Glomerular visceral epithelial cell (primary cell): ENCODE data around the gene FGF23.
"Not testable (repeated sequence)": the region's sequence is repeated elsewhere in the genome, so short reads cannot be mapped to it uniquely, and the experiment has no call there.

Experiments
- DNase-seq: peaks from one replicate; pipeline ENCODE4 v3.0.0-alpha.2; 2016; ENCODE audit errors: extremely low spot score

The FGF23 gene

DNA sequence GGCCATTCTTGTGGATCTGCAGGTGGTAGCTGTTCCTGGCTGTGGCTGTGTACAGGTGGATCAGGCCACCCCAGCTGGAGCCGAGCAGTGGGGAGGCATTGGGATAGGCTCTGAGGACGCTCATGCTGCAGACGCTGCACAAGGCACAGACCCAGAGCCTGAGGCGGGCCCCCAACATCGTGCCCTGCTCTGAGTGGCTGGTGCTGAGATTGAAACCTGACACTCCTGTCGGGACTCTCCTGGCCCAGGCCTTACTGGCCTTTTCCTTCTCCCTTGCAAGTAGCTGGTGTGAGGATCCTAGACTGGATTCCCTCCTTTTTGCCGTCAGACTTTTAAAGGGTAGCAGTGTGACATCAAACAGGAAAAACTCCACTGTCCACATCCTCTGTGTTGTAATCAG lies at the start of gene FGF23:
Gene FGF23 (minus strand): TSS at position 308 of the 400 bp plus-strand sequence. CDS start 130 bp downstream, at position 178.
- DNase-seq, result peak; percentile 18

DNA sequence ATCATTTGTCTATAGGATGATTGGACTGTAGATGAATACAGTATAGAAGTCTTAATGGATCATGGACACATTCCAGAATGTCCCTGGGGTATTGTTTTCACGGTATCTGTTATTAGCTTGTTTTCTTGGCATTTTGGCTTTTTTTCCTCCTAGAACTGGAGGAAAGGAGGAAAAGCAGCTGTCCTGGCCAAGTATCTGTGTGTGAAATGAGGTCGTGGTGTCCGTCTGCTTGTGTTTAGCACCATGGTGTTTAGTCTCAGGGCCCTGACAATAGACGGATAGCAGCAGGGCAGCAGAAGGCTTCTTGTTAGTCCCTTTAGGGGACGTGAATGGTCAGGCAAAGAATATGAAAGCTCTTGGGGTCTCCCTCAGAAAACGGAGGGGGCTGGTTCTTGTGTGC lies 44.9 kb upstream of the FGF23 start:
- DNase-seq, result no peak

DNA sequence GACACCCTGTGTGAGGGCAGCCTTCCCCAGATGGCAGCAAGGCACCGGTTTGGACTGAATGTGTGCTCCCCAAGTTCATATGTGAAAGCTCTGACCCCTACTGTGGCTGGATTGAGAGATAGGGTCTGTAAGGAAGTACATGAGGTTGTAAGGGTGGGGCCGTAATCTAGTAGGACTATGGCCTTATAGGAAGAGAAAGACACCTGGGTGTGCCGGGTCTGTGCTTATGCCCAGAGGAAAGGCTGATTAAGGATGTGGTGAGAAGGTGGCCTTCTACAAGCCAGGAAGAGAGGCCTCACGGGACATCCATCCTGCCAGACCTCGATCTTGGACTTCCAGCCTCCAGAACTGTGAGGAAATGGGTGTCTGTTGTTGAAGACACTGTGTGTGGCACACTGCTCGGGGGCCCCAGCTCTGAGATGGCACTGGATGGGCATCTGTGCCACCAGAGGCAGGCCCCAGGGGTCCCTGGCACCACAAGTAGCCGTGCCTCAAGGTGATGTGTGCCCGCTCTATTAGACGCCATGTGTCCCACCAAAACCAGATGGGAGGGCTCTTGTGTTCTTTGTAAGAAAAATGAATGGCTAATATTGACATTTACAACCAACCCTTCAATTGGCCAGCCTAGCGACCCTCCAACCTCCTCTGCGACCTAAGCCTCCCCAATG lies 44.1 kb upstream of the FGF23 start:
- DNase-seq, result no peak

DNA sequence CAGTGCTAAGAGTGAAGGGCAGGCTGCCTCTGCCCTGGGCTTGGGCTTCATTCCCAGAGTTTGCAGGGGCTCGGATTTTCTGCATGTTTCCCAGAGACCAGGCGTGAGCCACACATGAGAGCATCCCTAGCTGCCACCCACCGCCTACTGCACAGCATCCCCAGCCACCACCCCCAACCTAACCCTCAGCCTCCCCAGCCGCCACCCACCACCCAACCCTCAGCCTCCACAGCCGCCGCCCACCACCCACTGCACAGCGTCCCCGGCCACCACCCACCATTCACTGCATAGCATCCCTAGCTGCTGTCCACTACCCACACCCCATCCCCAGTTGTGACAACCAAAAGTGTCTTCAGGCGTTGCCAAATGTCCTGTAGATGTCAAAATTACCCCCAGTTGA lies 43.5 kb upstream of the FGF23 start:
- no peak for DNase-seq

DNA sequence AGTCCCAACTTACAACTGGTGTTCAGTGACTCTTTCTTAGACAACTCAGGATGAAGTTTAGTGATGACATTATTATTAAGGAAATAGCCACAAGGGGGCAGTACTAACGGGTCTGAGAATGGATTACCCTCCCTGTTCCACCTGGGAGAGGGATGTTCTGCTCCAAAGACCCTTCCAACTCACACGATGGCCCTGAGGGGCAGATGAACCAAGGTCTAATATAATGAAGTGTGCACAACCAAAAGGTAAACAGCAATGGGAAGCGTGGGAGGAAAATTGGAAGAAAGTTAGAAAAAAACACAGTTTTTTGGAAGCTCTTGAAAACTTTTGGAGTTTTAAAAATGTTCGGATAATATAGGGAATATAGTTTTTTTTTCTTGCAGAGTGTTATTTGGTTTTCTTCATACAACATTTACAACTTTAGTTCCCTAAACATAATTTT lies 42.1 kb upstream of the FGF23 start:
- peak; percentile 38 for DNase-seq

DNA sequence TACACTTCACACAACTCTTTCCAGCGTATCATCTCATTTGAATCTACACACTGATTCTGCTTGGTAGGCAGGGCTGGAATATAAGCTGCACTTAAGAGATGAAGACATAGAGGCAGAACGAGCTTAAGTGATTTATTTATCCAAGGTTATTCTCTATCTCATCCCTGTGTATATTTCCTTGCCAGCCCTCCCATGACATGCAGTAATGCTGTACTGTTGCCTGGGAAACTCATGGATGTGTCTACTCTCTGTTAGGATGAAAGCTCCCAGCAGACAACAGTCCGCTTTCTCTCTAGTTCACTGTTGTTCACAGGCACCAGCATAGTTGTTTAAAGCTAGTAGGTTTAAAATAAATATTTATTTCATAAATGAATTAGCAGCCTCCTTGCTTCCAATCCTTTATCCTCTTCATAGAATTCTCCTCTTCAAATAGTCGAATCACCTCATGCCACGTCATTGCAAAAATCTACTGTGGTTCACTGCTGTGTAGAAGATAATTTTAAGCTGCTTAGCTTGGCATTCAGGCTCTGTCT lies 40.7 kb upstream of the FGF23 start:
- DNase-seq, result no peak

DNA sequence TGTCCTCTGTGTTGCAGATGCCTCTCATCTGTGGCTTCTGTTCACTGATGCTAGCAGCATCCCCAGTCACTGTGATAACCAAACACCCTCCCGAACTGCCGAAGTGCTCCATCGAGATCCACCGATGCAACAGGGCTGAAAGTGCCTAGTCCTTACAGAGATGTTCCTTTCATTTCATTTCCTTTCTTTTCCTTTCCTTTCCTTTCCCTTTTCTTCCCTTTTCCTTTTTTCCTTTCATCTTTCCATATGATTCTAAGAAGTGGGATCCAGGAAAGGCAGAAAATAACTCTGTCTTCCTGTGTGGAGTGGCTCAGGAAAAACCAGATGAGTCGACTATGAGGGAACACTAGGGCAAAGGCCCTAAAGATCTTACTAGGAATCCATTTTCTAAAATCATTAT lies 39.4 kb upstream of the FGF23 start:
- no peak for DNase-seq

DNA sequence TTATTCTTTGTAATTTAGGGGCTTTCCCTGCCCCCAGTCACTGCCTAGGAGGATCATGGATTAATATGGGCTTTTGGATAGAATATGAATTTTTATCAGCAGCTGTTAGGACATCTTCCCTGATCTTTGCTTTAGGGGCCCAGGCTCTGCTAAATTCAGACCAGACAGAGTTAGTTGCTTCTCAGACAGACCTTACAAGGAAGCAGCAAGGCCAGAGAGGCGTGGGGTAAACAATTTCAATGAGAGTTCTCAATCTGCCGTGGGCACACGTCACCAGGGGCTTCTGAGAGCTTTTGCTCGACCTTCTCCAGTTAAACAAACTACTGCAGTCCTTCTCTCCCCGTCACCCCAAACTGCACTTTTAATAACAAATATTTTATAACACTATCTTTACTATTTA lies 38.4 kb upstream of the FGF23 start:
- DNase-seq, result no peak

DNA sequence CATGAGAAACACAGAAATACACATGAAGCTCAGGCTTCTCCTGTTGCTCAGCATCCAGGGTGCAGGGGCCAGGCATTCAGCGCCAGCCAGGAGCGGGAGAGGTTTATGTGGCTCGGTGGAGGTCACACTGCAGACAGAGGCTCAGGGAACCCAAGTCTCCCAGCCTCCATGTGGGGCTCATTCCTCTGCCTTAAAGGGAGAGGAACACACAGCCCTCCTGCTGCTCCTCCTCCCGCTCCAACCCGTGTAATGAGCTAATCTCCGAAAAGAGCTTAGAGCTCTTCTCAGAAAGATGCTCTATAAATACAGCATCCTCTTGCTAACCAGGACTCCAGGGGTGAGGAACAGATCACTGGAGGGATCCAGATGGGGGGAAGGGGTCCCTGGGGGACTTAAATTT lies 37.9 kb upstream of the FGF23 start:
- DNase-seq, result no peak

DNA sequence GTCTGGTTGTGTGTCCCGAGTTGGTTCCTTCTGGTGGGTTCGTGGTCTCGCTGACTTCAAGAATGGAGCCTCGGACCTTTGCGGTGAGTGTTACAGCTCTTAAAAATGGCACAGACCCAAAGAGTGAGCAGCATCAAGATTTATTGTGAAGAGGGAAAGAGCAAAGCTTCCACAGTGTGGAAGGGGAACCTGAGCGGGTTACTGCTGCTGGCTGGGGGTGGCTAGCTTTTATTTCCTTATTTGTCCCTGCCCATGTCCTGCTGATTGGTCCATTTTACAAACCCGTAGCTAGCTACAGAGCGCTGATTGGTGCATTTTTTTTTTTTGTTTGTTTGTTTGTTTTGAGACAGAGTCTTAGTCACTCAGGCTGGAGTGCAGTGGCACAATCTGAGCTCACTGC lies 36.8 kb upstream of the FGF23 start:
- no peak for DNase-seq

DNA sequence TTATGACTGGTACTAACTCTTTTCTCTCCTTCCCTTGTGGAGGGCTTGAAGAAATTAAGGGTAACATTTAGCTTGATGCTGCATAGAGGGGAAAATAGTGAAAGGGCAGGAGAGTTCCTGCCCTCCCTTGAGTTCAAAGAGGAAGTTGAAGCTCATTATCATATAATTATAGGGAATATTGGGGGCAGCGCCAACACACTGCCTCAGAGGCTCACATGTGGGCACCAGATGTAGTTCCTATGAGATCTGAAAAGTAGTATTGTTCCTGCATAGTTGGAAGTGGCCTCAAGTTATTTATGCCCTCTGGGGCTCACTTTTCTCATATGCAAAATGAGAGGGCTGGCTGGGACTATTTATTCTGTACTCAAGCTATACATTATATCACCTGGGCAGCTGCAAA lies 33.0 kb upstream of the FGF23 start:
- DNase-seq, result no peak

DNA sequence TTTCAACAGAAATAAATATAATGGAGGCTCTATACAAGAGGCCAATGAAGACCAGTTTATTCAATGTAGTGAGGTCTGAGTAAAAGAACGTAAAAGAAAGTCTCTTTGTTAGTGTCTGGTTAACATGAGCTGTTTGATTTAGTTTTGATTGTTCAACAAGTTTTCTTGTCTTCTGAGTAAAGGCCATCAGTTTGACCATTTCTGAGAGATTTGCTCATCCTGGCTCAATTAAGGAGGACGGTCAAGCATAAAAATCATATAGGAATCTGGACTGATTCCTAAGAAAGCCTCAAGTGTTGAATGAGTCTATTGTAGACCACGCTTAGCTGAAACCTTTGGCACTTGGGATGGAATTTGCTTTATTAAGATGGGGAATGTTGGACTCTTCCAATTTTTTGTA lies 32.5 kb upstream of the FGF23 start:
- DNase-seq, result no peak

DNA sequence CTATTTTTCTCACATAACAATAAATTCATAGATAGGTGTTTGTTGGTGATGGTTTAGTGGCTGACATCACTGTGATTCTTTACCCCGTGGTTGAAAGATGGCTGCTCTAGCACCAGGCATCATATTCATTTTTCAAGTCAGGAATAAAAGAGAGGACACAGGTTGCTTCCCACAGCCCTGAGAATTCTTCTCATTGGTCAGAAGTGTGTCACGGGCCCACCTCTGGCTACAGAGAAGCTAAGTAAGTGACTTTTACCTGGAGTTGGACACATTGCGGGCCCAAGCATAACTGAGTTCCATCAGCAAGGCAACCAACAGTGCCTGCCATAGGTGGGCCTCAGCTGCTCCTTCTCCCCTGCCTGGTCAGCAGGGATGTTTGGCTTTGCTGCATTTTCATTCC lies 27.6 kb upstream of the FGF23 start:
- no peak for DNase-seq

DNA sequence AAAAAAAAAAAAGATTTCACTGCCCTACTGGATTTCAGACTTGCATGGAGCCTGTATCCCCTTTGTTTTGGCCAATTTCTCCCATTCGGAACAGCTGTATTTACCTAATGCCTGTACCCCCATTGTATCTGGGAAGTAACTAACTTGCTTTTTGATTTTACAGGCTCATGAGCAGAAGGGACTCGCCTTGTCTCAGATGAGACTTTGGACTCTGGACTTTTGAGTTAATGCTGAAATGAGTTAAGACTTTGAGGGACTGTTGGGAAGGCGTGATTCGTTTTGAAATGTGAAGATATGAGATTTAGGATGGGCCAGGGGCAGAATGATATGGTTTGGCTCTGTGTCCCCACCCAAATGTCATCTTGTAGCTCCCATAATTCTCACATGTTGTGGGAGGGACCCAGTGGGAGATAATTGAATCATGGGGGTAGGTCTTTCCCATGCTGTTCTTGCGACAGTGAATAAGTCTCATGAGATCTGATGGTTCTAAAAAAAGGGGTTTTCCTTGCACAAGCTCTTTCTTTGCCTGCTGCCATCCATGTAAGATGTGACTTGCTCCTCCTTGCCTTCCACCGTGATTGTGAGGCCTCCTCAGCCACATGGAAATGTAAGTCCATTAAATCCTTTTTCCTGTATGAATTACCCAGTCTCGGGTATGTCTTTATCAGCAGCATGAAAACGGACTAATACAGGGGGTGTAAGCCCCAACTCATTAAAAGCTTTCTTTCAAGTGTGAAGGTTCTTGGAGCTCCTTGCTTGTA lies 25.5 kb upstream of the FGF23 start:
- not testable (repeated sequence) for DNase-seq

DNA sequence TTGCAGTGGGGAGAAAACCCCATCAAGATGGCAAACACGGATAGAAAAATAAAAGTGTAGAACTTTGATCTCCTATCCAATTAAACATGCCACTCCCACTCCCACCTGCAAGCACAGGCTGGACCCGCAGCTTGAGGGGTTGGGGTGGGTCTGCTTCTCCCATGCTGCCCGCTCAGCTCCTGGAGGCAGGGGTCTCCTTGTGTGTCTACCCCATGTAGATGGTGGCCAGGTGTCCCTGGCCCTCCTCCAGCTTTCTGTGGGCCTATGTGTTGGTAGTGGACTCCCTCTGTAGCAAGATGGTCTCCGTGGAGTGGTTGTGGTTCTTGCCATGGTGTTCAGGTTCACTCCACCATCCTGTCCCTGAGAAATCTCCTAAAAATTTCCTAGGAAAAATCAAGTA lies 23.5 kb upstream of the FGF23 start:
- no peak for DNase-seq

DNA sequence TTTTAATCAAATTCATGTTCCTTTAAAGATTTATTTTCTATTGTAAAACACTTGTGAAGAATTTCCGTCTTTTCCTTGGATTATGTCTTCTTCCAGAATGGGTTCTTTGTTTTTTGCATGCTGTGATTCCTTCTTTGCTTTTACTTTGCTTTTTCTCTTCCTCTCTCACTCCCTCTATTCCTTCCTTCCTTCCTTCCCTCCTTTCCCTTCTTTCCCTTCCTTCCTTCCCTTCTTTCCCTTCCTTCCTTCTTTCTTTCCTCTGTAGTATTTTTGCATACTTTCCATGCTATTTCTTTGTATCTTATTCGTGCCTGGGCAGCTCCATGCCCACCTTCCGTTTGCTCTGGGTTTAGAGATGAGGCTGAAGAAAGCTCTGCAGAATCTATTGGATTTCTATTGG lies 21.6 kb upstream of the FGF23 start:
- DNase-seq, result no peak

DNA sequence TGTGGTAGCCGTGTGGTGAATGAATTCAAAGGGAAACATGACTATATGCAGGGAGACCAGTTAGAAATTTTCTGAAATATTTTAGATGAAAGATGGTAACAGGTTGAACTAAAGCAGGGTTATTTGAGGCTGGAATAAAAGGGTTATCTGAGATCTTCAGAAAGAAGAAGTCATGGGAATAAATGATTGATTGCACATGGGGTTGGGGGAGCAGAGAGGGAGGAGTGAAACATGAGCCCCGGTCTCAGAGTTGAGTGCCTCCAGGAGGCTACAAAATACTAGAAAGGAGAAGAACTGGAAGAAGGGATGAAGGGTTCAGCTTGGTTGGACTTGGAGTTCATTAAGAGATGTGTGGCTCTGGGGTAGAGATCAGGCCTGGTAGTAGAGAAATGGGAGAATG lies 16.3 kb upstream of the FGF23 start:
- DNase-seq, result no peak

DNA sequence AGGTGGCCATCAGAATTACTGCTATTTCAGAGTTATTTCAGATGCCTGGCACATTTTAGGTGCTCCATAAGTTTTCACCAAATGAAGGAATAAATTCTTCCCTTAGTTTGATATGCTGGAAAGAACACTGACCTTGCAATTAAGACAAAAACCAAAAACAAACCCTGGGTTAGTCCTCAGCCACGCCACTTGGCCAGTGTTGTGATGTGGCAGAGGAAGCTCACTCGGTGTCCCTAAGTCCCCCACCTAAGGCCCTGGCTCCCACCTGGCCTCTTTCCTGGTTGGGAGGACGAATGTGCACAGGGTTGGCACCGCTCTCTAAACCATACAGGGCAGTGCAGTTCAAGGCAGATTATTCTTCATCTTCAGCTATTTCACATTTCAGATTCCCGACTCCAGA lies 13.7 kb upstream of the FGF23 start:
- DNase-seq, result no peak

DNA sequence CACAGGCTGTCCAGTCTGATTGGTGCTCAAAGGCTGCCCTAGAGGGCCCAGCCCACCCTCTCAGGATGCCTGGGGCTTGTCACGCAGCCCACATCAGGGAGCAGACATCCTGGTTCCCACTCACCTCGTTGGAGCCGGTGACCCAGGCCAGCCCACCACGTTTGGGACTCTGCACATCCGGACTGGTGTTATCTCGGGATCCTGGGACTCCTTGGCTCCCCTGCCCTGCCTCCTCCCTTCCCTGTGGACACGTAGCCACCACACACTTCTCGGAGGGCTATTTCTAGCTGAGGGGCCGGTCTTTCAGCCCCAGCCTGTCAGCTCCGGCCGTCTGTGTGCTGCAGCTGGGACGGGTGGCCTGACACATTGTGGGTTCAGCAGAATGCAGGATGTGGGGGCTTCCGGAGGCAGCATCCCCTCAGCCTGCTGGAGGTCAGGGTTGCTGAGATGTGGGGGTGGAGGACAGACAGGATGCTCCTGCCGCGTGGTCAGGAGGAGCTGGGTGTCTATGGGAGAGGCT lies 12.8 kb upstream of the FGF23 start:
- no peak for DNase-seq

DNA sequence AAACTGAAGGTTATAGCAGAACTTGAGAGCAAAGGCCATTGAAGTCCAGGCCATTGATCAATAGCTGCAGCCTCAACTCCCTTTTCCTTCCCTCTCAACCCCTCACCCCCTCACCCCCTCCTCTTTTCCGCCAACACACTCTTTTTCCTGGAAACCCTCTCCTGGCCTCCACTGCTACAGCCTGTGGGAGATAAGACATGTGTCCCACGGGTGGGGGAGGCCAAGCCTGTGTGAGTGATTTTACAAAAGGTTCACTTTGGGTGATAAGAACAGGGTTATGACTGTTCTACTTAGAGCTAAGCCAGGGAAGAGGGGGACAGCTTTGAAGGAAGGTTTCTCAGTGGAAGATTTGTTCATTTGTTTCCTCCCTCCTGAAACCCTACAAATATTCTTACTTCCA lies 9.2 kb upstream of the FGF23 start:
- DNase-seq, result no peak

DNA sequence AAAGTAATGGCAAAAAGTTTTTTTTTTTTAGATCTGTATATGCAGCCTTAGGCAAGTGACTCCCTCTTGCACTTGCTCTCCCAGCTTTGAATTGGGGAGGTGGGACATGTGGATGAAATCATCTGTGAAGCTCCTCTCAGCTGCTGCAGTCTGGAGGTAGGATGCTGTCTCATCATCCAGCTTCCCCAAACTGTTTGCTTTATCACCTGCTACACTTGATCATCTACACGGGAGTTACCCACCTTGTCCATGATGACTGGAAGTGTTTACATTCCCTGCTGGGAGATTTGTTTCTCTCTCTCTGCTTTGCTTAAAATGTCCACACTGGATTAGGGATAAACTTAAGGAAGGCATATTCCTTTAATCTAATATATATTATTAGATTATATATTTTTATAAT lies 8.5 kb upstream of the FGF23 start:
- no peak for DNase-seq

DNA sequence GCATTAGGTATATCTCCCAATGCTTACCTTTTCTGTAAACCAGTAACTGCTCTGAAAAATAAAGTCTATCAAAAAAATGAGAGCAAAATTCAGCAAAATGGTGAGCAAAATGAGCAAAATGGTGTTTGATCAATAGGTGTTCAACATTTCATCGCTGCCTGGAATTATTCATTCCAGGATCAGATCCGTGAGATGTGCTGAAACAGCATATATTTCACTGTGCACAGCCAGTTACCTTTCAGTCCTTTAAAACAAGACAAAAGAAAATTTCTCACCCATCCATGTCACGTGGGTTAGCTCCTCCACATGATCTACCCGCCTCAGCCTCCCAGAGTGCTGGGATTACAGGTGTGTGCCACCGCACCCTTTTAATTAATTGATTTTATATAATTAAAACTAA lies 8.1 kb upstream of the FGF23 start:
- DNase-seq, result no peak

DNA sequence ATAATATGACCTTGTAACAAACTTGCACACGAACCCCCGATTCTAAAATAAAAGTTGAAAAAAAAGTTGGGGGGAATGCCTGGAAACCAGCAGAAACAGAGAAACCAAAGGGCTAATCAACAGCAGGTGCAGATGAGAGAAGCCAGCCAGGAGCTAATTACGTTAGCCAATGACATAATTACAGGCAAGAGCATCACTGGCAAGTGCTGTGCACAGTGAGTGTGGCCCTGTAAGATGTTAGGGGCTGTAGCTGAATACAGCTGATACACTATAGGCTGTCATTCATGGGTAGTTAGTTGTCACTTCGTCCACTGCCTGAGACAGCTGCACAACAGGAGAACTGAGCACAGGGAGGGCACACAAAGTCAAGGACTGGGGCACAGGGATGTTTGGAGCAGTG lies 7.3 kb upstream of the FGF23 start:
- DNase-seq, result no peak
